MM.1S (cell line): ENCODE results near the gene MACROD1.

ENCODE experiments used
- CTCF ChIP-seq: fragments of 300-600 bp; sonication (generic); IDR thresholded peaks from 2 replicates; pipeline ENCODE4 v1.5.1; 2016; ENCODE audit warnings: antibody characterized with exemption, low read length, mixed read lengths
- EZH2 ChIP-seq: fragments of 300-600 bp; sonication (generic); optimal IDR thresholded peaks from 2 replicates; pipeline ENCODE3; 2017; ENCODE audit warnings: low read depth, mild to moderate bottlenecking, antibody characterized with exemption, low read length, mixed read lengths

DNA sequence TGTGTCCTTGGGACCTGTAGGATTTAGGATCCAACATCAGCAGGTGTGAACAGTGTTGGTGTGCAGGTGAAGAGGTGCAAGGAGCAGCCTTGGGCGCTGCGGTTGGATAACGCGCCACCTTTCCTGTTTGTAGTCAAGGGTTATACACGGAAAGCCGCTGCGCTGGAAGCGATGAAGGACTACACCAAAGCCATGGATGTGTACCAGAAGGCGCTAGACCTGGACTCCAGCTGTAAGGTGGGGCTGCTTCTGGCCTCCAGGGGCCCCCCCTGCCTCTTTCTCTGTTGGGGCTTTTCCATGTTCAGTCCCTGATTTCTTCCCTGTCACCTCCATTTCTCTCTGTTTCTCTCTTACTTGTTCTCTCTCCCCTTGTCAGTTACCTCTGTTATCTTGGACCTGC, 37.1 kb upstream of the MACROD1 start:
- TF ChIP-seq CTCF (no peak), EZH2 (no peak)
